H1 (cell line): ENCODE measurements around the gene CDH16. TPM values are rescaled to one million over a fixed set of nuclear protein-coding genes. Genes with fewer than 3 reads are reported as not detected.

Experiments
- CTCF ChIA-PET: fragments of 300-600 bp; sonication (Branson Sonifier 250); formaldehyde crosslinking; loops from one replicate; lab custom pipeline; 2021; ENCODE audit not compliant: partially characterized antibody; lab: Charles Lee
- POLR2A ChIA-PET: fragments of 300-600 bp; sonication (Branson Sonifier 250); formaldehyde crosslinking; loops from one replicate; lab custom pipeline; 2021; ENCODE audit warnings: inconsistent platforms; ENCODE audit not compliant: partially characterized antibody; lab: Charles Lee
- DNase-seq, 2 experiments: peaks; one replicate each; pipeline versions ENCODE4 v3.0.0 to v3.0.0-alpha.2; 2010 to 2022; ENCODE audit warnings: low spot score in 2 of 2, low read depth in 1 of 2, mixed read lengths in 1 of 2
- FAIRE-seq: peaks from 2 replicates; lab custom pipeline; 2011; peaks lifted over from hg19 to GRCh38; lab: Jason Lieb, UNC
- H2AFZ ChIP-seq: 2 replicates; pipeline ENCODE4 v1.8.1; 2012; ENCODE audit warnings: low read length, inconsistent platforms
- H2AK5ac ChIP-seq: 2 replicates; pipeline ENCODE4 v1.6.1; 2013; ENCODE audit warnings: low read depth, low read length
- H2BK120ac ChIP-seq: replicated peaks from 2 replicates; pipeline ENCODE3; 2013; ENCODE audit warnings: low read depth, low read length, inconsistent platforms
- H2BK12ac ChIP-seq: 2 replicates; pipeline ENCODE4 v1.6.1; 2013; ENCODE audit warnings: low read depth, low read length
- H2BK15ac ChIP-seq: 2 replicates; pipeline ENCODE4 v1.6.1; 2013; ENCODE audit warnings: low read length
- H2BK20ac ChIP-seq: 2 replicates; pipeline ENCODE4 v1.6.1; 2013; ENCODE audit warnings: low read length
- H2BK5ac ChIP-seq: 2 replicates; pipeline ENCODE4 v1.6.1; 2013; ENCODE audit warnings: low read depth, low read length
- H3K14ac ChIP-seq: 2 replicates; pipeline ENCODE4 v1.6.1; 2013; ENCODE audit warnings: inconsistent platforms; ENCODE audit not compliant: insufficient read length
- H3K18ac ChIP-seq: 2 replicates; pipeline ENCODE4 v1.6.1; 2013; ENCODE audit warnings: low read length; ENCODE audit errors: extremely low read depth
- H3K23ac ChIP-seq: 2 replicates; pipeline ENCODE4 v1.6.1; 2013; ENCODE audit warnings: inconsistent platforms; ENCODE audit not compliant: insufficient read length
- H3K23me2 ChIP-seq: 2 replicates; pipeline ENCODE4 v1.6.1; 2013; ENCODE audit warnings: low read depth, low read length
- H3K27ac ChIP-seq: 2 replicates; pipeline ENCODE4 v1.6.1; 2011; ENCODE audit warnings: low read depth, low read length, inconsistent platforms
- H3K27me3 ChIP-seq, 4 experiments: replicated peaks in 1 of 4; 1 replicate in 1 of 4; 2 replicates in 3 of 4; pipeline versions ENCODE4 v1.6.1 to v1.8.1; 2011 to 2013; ENCODE audit warnings: low read length in 3 of 4, mild to moderate bottlenecking in 3 of 4, inconsistent platforms in 2 of 4, mixed read lengths in 2 of 4, moderate library complexity in 1 of 4; ENCODE audit not compliant: control insufficient read depth in 3 of 4, insufficient read depth in 3 of 4; ENCODE audit errors: extremely low read depth in 1 of 4
- H3K36me3 ChIP-seq, 4 experiments: 2 replicates each; pipeline versions ENCODE4 v1.6.1 to v1.8.1; 2011 to 2013; ENCODE audit warnings: mild to moderate bottlenecking in 4 of 4, low read length in 3 of 4, moderate library complexity in 2 of 4, control low read depth in 1 of 4, inconsistent platforms in 1 of 4; ENCODE audit not compliant: insufficient read depth in 4 of 4, control insufficient read depth in 2 of 4
- H3K4ac ChIP-seq: replicated peaks from 2 replicates; pipeline ENCODE3; 2013; ENCODE audit warnings: low read length, low read depth, mixed read lengths, inconsistent platforms; ENCODE audit not compliant: insufficient read length
- H3K4me1 ChIP-seq, 4 experiments: replicated peaks in 1 of 4; 1 replicate in 1 of 4; 2 replicates in 3 of 4; pipeline versions ENCODE4 v1.6.1 to v1.8.1; 2011 to 2013; ENCODE audit warnings: low read length in 3 of 4, inconsistent platforms in 2 of 4, mixed read lengths in 1 of 4; ENCODE audit not compliant: insufficient read depth in 4 of 4, control insufficient read depth in 3 of 4
- H3K4me2 ChIP-seq, 2 experiments: 2 replicates each; pipeline versions ENCODE4 v1.6.1 to v1.8.1; 2011 to 2013; ENCODE audit warnings: low read depth in 2 of 2, low read length in 2 of 2, control low read depth in 1 of 2, inconsistent platforms in 1 of 2, mild to moderate bottlenecking in 1 of 2; ENCODE audit not compliant: insufficient read depth in 1 of 2
- H3K4me3 ChIP-seq, 4 experiments: fragments of 200-600, 300-600 bp in 1 of 4; sonication (generic), shearing (Covaris generic), sonication (Bioruptor Twin) in 1 of 4; 2 replicates each; pipeline versions ENCODE4 v1.5.1 to v1.8.1; 2011 to 2016; ENCODE audit warnings: low read length in 4 of 4, low read depth in 3 of 4, control low read depth in 2 of 4, inconsistent platforms in 2 of 4, mild to moderate bottlenecking in 2 of 4, mixed read lengths in 1 of 4, moderate library complexity in 1 of 4; ENCODE audit not compliant: insufficient read depth in 2 of 4; ENCODE audit errors: extremely low read depth in 1 of 4
- H3K56ac ChIP-seq: replicated peaks from 2 replicates; pipeline ENCODE3; 2013; ENCODE audit warnings: low read depth, mild to moderate bottlenecking, mixed read lengths, low read length, inconsistent platforms; ENCODE audit not compliant: insufficient read length
- H3K79me1 ChIP-seq: 2 replicates; pipeline ENCODE4 v1.6.1; 2013; ENCODE audit warnings: low read depth, low read length, control low read depth
- H3K79me2 ChIP-seq, 2 experiments: 2 replicates each; pipeline versions ENCODE4 v1.6.1 to v1.8.1; 2012 to 2013; ENCODE audit warnings: low read length in 2 of 2, mild to moderate bottlenecking in 2 of 2, inconsistent platforms in 1 of 2; ENCODE audit not compliant: insufficient read depth in 2 of 2, control insufficient read depth in 1 of 2
- H3K9ac ChIP-seq, 4 experiments: replicated peaks in 1 of 4; 1 replicate in 1 of 4; 2 replicates in 3 of 4; pipeline versions ENCODE4 v1.6.1 to v1.8.1; 2011 to 2013; ENCODE audit warnings: low read depth in 3 of 4, low read length in 3 of 4, control low read depth in 2 of 4, mild to moderate bottlenecking in 2 of 4, moderate library complexity in 2 of 4, inconsistent platforms in 1 of 4; ENCODE audit errors: extremely low read depth in 1 of 4
- H3K9me3 ChIP-seq, 2 experiments: 2 replicates each; pipeline versions ENCODE4 v1.6.1 to v1.8.1; 2012 to 2013; ENCODE audit warnings: mild to moderate bottlenecking in 2 of 2, moderate library complexity in 2 of 2, control low read depth in 1 of 2, inconsistent platforms in 1 of 2, low read depth in 1 of 2, low read length in 1 of 2, mixed read lengths in 1 of 2; ENCODE audit not compliant: insufficient read depth in 2 of 2
- H4K20me1 ChIP-seq, 2 experiments: replicated peaks in 1 of 2; 2 replicates each; pipeline versions ENCODE3 to v1.8.1; 2011 to 2013; ENCODE audit warnings: inconsistent platforms in 2 of 2, low read length in 2 of 2, mild to moderate bottlenecking in 1 of 2; ENCODE audit not compliant: insufficient read depth in 2 of 2, control insufficient read depth in 1 of 2
- H4K5ac ChIP-seq: 2 replicates; pipeline ENCODE4 v1.6.1; 2013; ENCODE audit warnings: low read length, low read depth, mixed read lengths, inconsistent platforms; ENCODE audit not compliant: insufficient read length
- H4K8ac ChIP-seq: 2 replicates; pipeline ENCODE4 v1.8.0; 2013; ENCODE audit warnings: mild to moderate bottlenecking, moderate library complexity, low read length, inconsistent platforms; ENCODE audit not compliant: insufficient read depth; ENCODE audit errors: extremely low read depth
- H4K91ac ChIP-seq: replicated peaks from 2 replicates; pipeline ENCODE3; 2013; ENCODE audit warnings: low read length, mixed read lengths, inconsistent platforms; ENCODE audit not compliant: insufficient read length
- ATF2 ChIP-seq: IDR thresholded peaks from 2 replicates; pipeline ENCODE4 v1.6.1; 2012; ENCODE audit warnings: low read length, inconsistent platforms
- ATF3 ChIP-seq: IDR thresholded peaks from 2 replicates; pipeline ENCODE4 v1.6.1; 2011; ENCODE audit warnings: low read depth, mild to moderate bottlenecking, low read length; ENCODE audit not compliant: insufficient read depth
- GABPA ChIP-seq: IDR thresholded peaks from 2 replicates; pipeline ENCODE4 v1.6.1; 2011; ENCODE audit warnings: mild to moderate bottlenecking, low read length, moderate library complexity, borderline replicate concordance; ENCODE audit not compliant: insufficient read depth
- KDM5A ChIP-seq: fragments of 200-600 bp; IDR thresholded peaks from 2 replicates; pipeline ENCODE4 v1.7.1; 2012; ENCODE audit warnings: mild to moderate bottlenecking, low read length, inconsistent platforms, mixed read lengths
- POLR2A ChIP-seq, 2 experiments: IDR thresholded peaks; 1 replicate in 1 of 2; 2 replicates in 1 of 2; pipeline ENCODE4 v1.6.1; 2011; ENCODE audit warnings: low read depth in 2 of 2, low read length in 2 of 2, mild to moderate bottlenecking in 2 of 2; ENCODE audit errors: control extremely low read depth in 1 of 2
- RNF2 ChIP-seq: fragments of 200-900, 300-1000 bp; sonication (generic); IDR thresholded peaks from 2 replicates; pipeline ENCODE4 v1.7.1; 2016; ENCODE audit warnings: borderline replicate concordance, low read depth, mild to moderate bottlenecking, antibody characterized with exemption, low read length; ENCODE audit not compliant: poor library complexity, severe bottlenecking; ENCODE audit errors: missing control alignments
- SUZ12 ChIP-seq: fragments of 200-600 bp; sonication (generic); IDR thresholded peaks from 2 replicates; pipeline ENCODE4 v1.6.1; 2012; ENCODE audit warnings: mild to moderate bottlenecking, inconsistent platforms, low read length, moderate library complexity, mixed read lengths
- TAF1 ChIP-seq: IDR thresholded peaks from 2 replicates; pipeline ENCODE4 v1.6.1; 2011; ENCODE audit warnings: mild to moderate bottlenecking, low read depth, low read length
- TAF7 ChIP-seq: optimal IDR thresholded peaks from 2 replicates; pipeline ENCODE3; 2011; ENCODE audit warnings: low read depth, mild to moderate bottlenecking, inconsistent platforms, low read length, moderate library complexity, borderline replicate concordance
- WGBS, 2 experiments: shearing (Covaris generic) in 1 of 2; methylation state at CpG; one replicate each; pipeline versions ENCODE4 v1.1.6 to v1.1.7; 2013 to 2015; ENCODE audit warnings: low lambda C conversion rate in 2 of 2, mixed read lengths in 2 of 2, inconsistent platforms in 1 of 2, low coverage in 1 of 2, missing lambda C conversion rate in 1 of 2; ENCODE audit not compliant: insufficient replicate concordance in 2 of 2, insufficient coverage in 1 of 2, insufficient read length in 1 of 2; ENCODE audit errors: extremely low coverage in 1 of 2, missing lambda C conversion rate in 1 of 2; 5-methylcytosine and 5-hydroxymethylcytosine counted together
- polyA plus RNA-seq, 7 experiments: library from polyadenylated mRNA; depleted of rRNA in 3 of 7; stranded (reverse) in 5 of 7; unstranded in 2 of 7; fragments of >200 nt in 5 of 7; fragments of 200-250 nt in 2 of 7; gene quantifications; 1 replicate in 5 of 7; 2 replicates in 1 of 7; 4 replicates in 1 of 7; pipeline versions ENCODE4 v1.2.1 to v1.2.3, GENCODE V29; 2011 to 2013; ENCODE audit warnings: missing spikeins in 2 of 7, mixed read lengths in 2 of 7
- total RNA-seq: library from RNA; stranded (reverse); fragmentation: NEBNext Ultra II Directional; extraction: Animal tissue kit (Norgen Biotek cat#: 25700); gene quantifications from 2 replicates; pipeline ENCODE4 v1.2.1, GENCODE V29; 2021

The CDH16 gene
- total and polyA plus RNA-seq, 2 of the 8 experiments (the other 6 are each of a cell fraction or from before 2014, with no cell fraction given), result not detected

- FAIRE-seq (peak; percentile 81), DNase-seq (peak; percentile 79 to 87)
- Histone ChIP-seq H4K91ac (no peak within 1 kb of the TSS), H3K4me3 (peak within 1 kb of the TSS; percentile 8 to 50 (median 24); a peak in 6 of 8 replicates), H2BK12ac (no peak within 1 kb of the TSS), H3K79me1 (no peaks in the 10 kb centered on the region), H3K4me2 (peak within 1 kb of the TSS; percentile 35 to 57; a peak in 3 of 4 replicates), H3K4me1 (peaks cover 0 to 3% (median under 1%) of the 10 kb centered on the region in 4 experiments; a peak in 3 of 7 replicates), H3K27ac (no peak within 1 kb of the TSS), H2BK120ac (no peak within 1 kb of the TSS), H3K27me3 (no peaks in the 10 kb centered on the region), H4K20me1 (peaks cover 0 to 1% of the 10 kb centered on the region in 2 experiments), H4K5ac (no peak within 1 kb of the TSS), H3K9me3 (no peaks in the 10 kb centered on the region), H3K79me2 (no peaks in the 10 kb centered on the region), H3K18ac (no peak within 1 kb of the TSS), H3K23ac (no peak within 1 kb of the TSS), H3K36me3 (no peaks in the 10 kb centered on the region), H2BK15ac (no peak within 1 kb of the TSS), H3K23me2 (no peaks in the 10 kb centered on the region; the same call in 1 of the 2 replicates), H3K56ac (no peak within 1 kb of the TSS), H2BK20ac (no peak within 1 kb of the TSS), H2BK5ac (no peak within 1 kb of the TSS), H2AK5ac (no peak within 1 kb of the TSS), H3K14ac (no peak within 1 kb of the TSS), H2AFZ (peak within 1 kb of the TSS; percentile 94), H4K8ac (0 out of 2 replicates have a peak within 1 kb of the TSS, but pooled peaks have one; percentile 75), H3K4ac (no peak within 1 kb of the TSS), H3K9ac (peak within 1 kb of the TSS in 1 of 4 experiments; percentile 20; a peak in 1 of 7 replicates)
- CTCF ChIA-PET, result interaction anchor here (0.6 to 12.2 kb wide), 37 partner anchors 8 to 616 kb away, joined by 3 to 130 read pairs (median 4); partner anchors contain the start of genes B3GNT9, CDH16, CES4A and EXOC3L1
- 52% methylated on average over 13 of the region's 16 CpGs; no CpG with 5 or more reads in 1 of the 2 experiments for WGBS, 2 experiments
- POLR2A ChIA-PET, result interaction anchor here (0.6 to 1.7 kb wide), 2 partner anchors 12 to 148 kb away, joined by 3 to 6 read pairs; no protein-coding TSS in a partner anchor
- no peak for TF ChIP-seq ATF2
- no peak for TF ChIP-seq SUZ12
- TF ChIP-seq RNF2, result no peak
- TF ChIP-seq TAF1, result peak; percentile 53; the same call in 1 of the 2 replicates
- TF ChIP-seq ATF3, result no peak
- TF ChIP-seq GABPA, result no peak
- TF ChIP-seq TAF7, result no peak
- TF ChIP-seq POLR2A (IDR thresholded peaks at IDR 0.05; ENCODE audit: control extremely low read depth in 1 of 2, low read depth in 2 of 2, low read length in 2 of 2), result peak in 1 of 2 experiments; percentile 37; a peak in 1 of 3 replicates
- no peak for TF ChIP-seq KDM5A
Observed at GRCh38 chr16:66961065-66961744, 42.5 kb upstream of the CDH16 start, which contains the start of gene CES3. Gene CES3 (plus strand): TSS chr16:66961266. CDS start chr16:66961308, 42 bp downstream.
